Motor neuron (in vitro differentiated cells): Measurements from ENCODE around the gene GNG8. TPM values are rescaled to one million over a fixed set of nuclear protein-coding genes. Genes with fewer than 3 reads are reported as not detected.

ENCODE experiments used
- ATAC-seq, 8 experiments: fragments of 200-7000 bp; cut with Tn5 transposase; replicated peaks in 6 of 8; 2 replicates each; pipeline ENCODE4 v1.8.0; 2021; ENCODE audit warnings: mild to moderate bottlenecking in 8 of 8, moderate library complexity in 8 of 8
- H3K27ac ChIP-seq, 2 donors: fragments of 250-450 bp; sonication (Bioruptor Pico); 2 replicates each; pipeline ENCODE4 v1.9.0; 2021; ENCODE audit warnings: antibody characterized with exemption in 2 of 2, mild to moderate bottlenecking in 2 of 2, moderate library complexity in 1 of 2
- H3K4me1 ChIP-seq, 2 donors: fragments of 250-450 bp; sonication (Bioruptor Pico); replicated peaks in 1 of 2; 2 replicates each; pipeline ENCODE4 v1.6.1; 2021; ENCODE audit warnings: antibody characterized with exemption in 2 of 2, mild to moderate bottlenecking in 2 of 2, moderate library complexity in 1 of 2
- H3K4me3 ChIP-seq, 5 donors: fragments of 250-450 bp; sonication (Bioruptor Pico); 2 replicates each; pipeline ENCODE4 v1.9.0; 2021; ENCODE audit warnings: antibody characterized with exemption in 5 of 5, mild to moderate bottlenecking in 5 of 5, moderate library complexity in 4 of 5
- WGBS, 10 experiments: fragments of 450-650 bp; shearing (Covaris generic); methylation state at CpG; one replicate each; pipeline ENCODE4 v1.0.0; 2022; 5-methylcytosine and 5-hydroxymethylcytosine counted together
- in situ Hi-C, 9 experiments: fragments of 400-800 bp; cut with MboI; loops; one replicate each; pipeline ENCODE4 v1.15.0; 2021; ENCODE audit warnings: low sequenced_read_pairs in 9 of 9, low pct_unique_long_range_greater_than_20kb in 2 of 9; ENCODE audit not compliant: unreplicated experiment in 9 of 9
- total RNA-seq, 8 experiments: library from RNA; unstranded; fragments of 300-600 nt; gene quantifications; 2 replicates each; pipeline versions ENCODE4 v1.2.3 to v1.2.4, GENCODE V29; 2022

The GNG8 gene
- total RNA-seq, 8 experiments from 2014 or later = not detected

DNA sequence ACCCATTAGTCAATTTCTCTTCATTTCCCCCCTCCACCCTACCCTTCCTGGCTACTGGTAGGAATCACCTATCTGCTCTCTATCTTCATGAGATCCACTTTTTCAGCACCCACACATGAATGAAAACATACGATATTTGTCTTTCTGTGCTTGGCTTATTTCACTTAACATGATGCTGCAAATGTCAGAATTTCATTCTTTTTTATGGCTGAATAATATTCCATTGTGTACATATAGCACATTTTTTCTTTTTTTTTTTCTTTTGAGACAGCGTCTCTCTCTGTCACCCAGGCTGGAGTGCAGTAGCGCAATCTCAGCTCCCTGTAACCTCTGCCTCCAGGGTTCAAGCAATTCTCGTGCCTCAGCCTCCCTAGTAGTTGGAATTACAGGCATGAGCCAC is 44.7 kb downstream of the GNG8 start:
- WGBS, 10 experiments = 85 to 100% (median 96%) methylated on average over 1 to 4 of the region's 4 CpGs; no CpG with 5 or more reads in 1 of the 10 experiments
- H3K4me3 ChIP-seq = no peak overlapping the region
- H3K4me1 ChIP-seq = no peaks in the 10 kb centered on the region
- ATAC-seq = no peak
- H3K27ac ChIP-seq = no peak overlapping the region
- in situ Hi-C loops = no loop called here

DNA sequence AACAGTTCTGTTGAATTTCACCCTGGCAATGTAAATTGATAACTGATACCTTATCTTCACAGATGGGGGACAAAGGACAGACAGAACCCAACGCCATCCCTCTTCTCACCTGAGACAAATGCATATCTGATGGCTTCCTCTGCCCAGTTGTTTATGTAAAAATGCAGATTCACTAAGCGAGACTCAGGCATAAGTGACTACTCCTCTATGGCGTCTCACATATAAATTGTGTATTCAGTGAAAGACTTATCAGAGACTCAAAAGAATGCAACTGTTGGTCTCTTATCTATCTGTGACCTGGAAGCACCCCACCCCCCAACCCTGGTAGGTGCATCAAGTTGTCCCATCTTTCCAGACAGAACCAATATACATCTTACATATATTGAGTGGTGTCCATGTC is 48.1 kb downstream of the GNG8 start:
- ATAC-seq = no peak
- Histone ChIP-seq H3K4me1 (no peaks in the 10 kb centered on the region), H3K27ac (no peak overlapping the region), H3K4me3 (no peak overlapping the region)
- WGBS, 10 experiments = 20 to 88% (median 68%) methylated on average over 1 to 3 of the region's 3 CpGs; no CpG with 5 or more reads in 4 of the 10 experiments
- in situ Hi-C loops = no loop called here

- H3K4me3 ChIP-seq = no peak overlapping the region
- WGBS, 10 experiments = 69 to 92% (median 78%) methylated on average over 2 to 4 of the region's 4 CpGs; no CpG with 5 or more reads in 3 of the 10 experiments
- ATAC-seq = no peak
- H3K4me1 ChIP-seq = no peaks in the 10 kb centered on the region
- H3K27ac ChIP-seq = no peak overlapping the region
- in situ Hi-C loops = no loop called here
These were observed 49.7 kb downstream of the GNG8 start for GRCh38 chr19:46586294-46586693.

GRCh38 chr19:46585539-46585938 is 50.5 kb downstream of the GNG8 start:
- Histone ChIP-seq H3K27ac (no peak overlapping the region), H3K4me1 (no peaks in the 10 kb centered on the region), H3K4me3 (no peak overlapping the region)
- 13 to 92% (median 57%) methylated on average over 1 of the region's 1 CpG; no CpG with 5 or more reads in 1 of the 10 experiments for WGBS, 10 experiments
- ATAC-seq = no peak
- in situ Hi-C loops = no loop called here

Other genes starting within 250 kb of the GNG8 start
- gene CCDC8, start 222.6 kb downstream of the GNG8 start, total RNA-seq = 10 to 100 TPM in 6 of 8 experiments, 1 to 10 TPM in 1, under 1 TPM in 1; 0.92 to 30.9 (median 11.8) TPM
- 10 to 100 TPM in 5 of 8 experiments, under 1 TPM in 2, not detected in 1; 0.31 to 38.1 (median 22.2) TPM for gene PNMA8C, start 207.3 kb downstream of the GNG8 start, total RNA-seq
- gene PNMA8A, start 164.6 kb downstream of the GNG8 start, total RNA-seq = 10 to 100 TPM in 7 of 8 experiments, 1 to 10 TPM in 1; 1.3 to 75.6 (median 46.4) TPM
- 1 to 10 TPM in 5 of 8 experiments, under 1 TPM in 3; 0.09 to 7.7 (median 4.4) TPM for gene PNMA8B, start 140.3 kb downstream of the GNG8 start, total RNA-seq
- 100 to 1,000 TPM; 107 to 350 (median 224) TPM for gene CALM3, start 34.9 kb downstream of the GNG8 start, total RNA-seq
- 1 to 10 TPM in 1 of 8 experiments, under 1 TPM in 6, not detected in 1; 0.27 to 1.7 (median 0.51) TPM for gene PTGIR, start 11.1 kb downstream of the GNG8 start, total RNA-seq
- gene DACT3, start 25.0 kb upstream of the GNG8 start, total RNA-seq = 10 to 100 TPM in 4 of 8 experiments, 1 to 10 TPM in 4; 1.9 to 16.3 (median 10.4) TPM
- gene PRKD2, start 80.9 kb upstream of the GNG8 start, total RNA-seq = 10 to 100 TPM in 6 of 8 experiments, 1 to 10 TPM in 2; 6.5 to 33.2 (median 12.7) TPM
- 10 to 100 TPM; 10.7 to 32.8 (median 19.1) TPM for gene FKRP, start 109.9 kb upstream of the GNG8 start, total RNA-seq
- 10 to 100 TPM; 37.2 to 94.3 (median 75.1) TPM for gene STRN4, start 110.2 kb upstream of the GNG8 start, total RNA-seq
- gene SLC1A5, start 152.4 kb upstream of the GNG8 start, total RNA-seq = 10 to 100 TPM; 54.6 to 98.0 (median 77.7) TPM
- gene AP2S1, start 214.6 kb upstream of the GNG8 start, total RNA-seq = 100 to 1,000 TPM; 115 to 265 (median 145) TPM
- 10 to 100 TPM; 17.5 to 53.7 (median 41.3) TPM for gene ARHGAP35, start 224.8 kb upstream of the GNG8 start, total RNA-seq